H1 (cell line): Measurements from ENCODE around the gene ADD3. TPM values are rescaled to one million over a fixed set of nuclear protein-coding genes. Genes with fewer than 3 reads are reported as not detected.
A peak's percentile ranks its signal among the peaks of the same experiment; 100 is the strongest.

Experiments
- CTBP2 ChIP-seq: IDR thresholded peaks from 2 replicates; pipeline ENCODE4 v1.7.0; 2011; ENCODE audit warnings: borderline replicate concordance, mild to moderate bottlenecking, moderate library complexity, mixed read lengths, low read length; ENCODE audit not compliant: insufficient read depth, insufficient read length
- KDM4A ChIP-seq: IDR thresholded peaks from one replicate; pipeline ENCODE4 v1.7.1; 2012; ENCODE audit warnings: low read depth, mild to moderate bottlenecking, moderate library complexity, low read length, inconsistent platforms; ENCODE audit not compliant: severe bottlenecking
- PHF8 ChIP-seq: fragments of 200-600 bp; sonication (generic); conservative IDR thresholded peaks from 2 replicates; pipeline ENCODE4 v1.7.1; 2012; ENCODE audit warnings: low read depth, mild to moderate bottlenecking, inconsistent platforms, low read length, moderate library complexity
- POLR2A ChIP-seq, 2 experiments: IDR thresholded peaks; 1 replicate in 1 of 2; 2 replicates in 1 of 2; pipeline ENCODE4 v1.6.1; 2011; ENCODE audit warnings: low read depth in 2 of 2, low read length in 2 of 2, mild to moderate bottlenecking in 2 of 2; ENCODE audit errors: control extremely low read depth in 1 of 2
- RBBP5 ChIP-seq: IDR thresholded peaks from 2 replicates; pipeline ENCODE4 v1.7.1; 2012; ENCODE audit warnings: low read depth, mild to moderate bottlenecking, inconsistent platforms, low read length, moderate library complexity, borderline replicate concordance
- polyA plus RNA-seq, 7 experiments: library from polyadenylated mRNA; depleted of rRNA in 3 of 7; stranded (reverse) in 5 of 7; unstranded in 2 of 7; fragments of >200 nt in 5 of 7; fragments of 200-250 nt in 2 of 7; gene quantifications; 1 replicate in 5 of 7; 2 replicates in 1 of 7; 4 replicates in 1 of 7; pipeline versions ENCODE4 v1.2.1 to v1.2.3, GENCODE V29; 2011 to 2013; ENCODE audit warnings: missing spikeins in 2 of 7, mixed read lengths in 2 of 7
- total RNA-seq: library from RNA; stranded (reverse); fragmentation: NEBNext Ultra II Directional; extraction: Animal tissue kit (Norgen Biotek cat#: 25700); gene quantifications from 2 replicates; pipeline ENCODE4 v1.2.1, GENCODE V29; 2021

Gene ADD3
- total and polyA plus RNA-seq, 2 of the 8 experiments (the other 6 are each of a cell fraction or from before 2014, with no cell fraction given) = 44.7 to 85.6 TPM

GRCh38 chr10:110007161-110007700 is 553 bp upstream of the ADD3 start (continued):
- peak; percentile 65 for TF ChIP-seq RBBP5
- peak; percentile 0 for TF ChIP-seq KDM4A
- TF ChIP-seq PHF8 = peak; percentile 50
- TF ChIP-seq POLR2A (IDR thresholded peaks at IDR 0.05; ENCODE audit: control extremely low read depth in 1 of 2, low read depth in 2 of 2, low read length in 2 of 2) = peak in 1 of 2 experiments; percentile 63
- TF ChIP-seq CTBP2 = no peak
